ENCODE measurements around the gene IFNA1. TPM values are rescaled to one million over a fixed set of nuclear protein-coding genes. Genes with fewer than 3 reads are reported as not detected.
"Not testable (repeated sequence)": the region's sequence is repeated elsewhere in the genome, so short reads cannot be mapped to it uniquely, and the experiment has no call there.

IFNA1 gene
- under 1 TPM in 1 of 5 donors, not detected in 4; 0.19 TPM for polyA plus RNA-seq (ENCODE audit: insufficient read depth in 1 of 5, insufficient read length in 5 of 5, low replicate concordance in 1 of 5)
- long read RNA-seq, donor 1 = 0 reads
- long read RNA-seq, donor 2 = 0 reads
- long read RNA-seq, donor 3 = 0 reads
- long read RNA-seq, donor 4 = 0 reads
- long read RNA-seq, donor 5 = 0 reads
- long read RNA-seq, donor 6 = 0 reads
- long read RNA-seq, donor 7 = 0 reads
- long read RNA-seq, donor 8 = 0 reads

DNA sequence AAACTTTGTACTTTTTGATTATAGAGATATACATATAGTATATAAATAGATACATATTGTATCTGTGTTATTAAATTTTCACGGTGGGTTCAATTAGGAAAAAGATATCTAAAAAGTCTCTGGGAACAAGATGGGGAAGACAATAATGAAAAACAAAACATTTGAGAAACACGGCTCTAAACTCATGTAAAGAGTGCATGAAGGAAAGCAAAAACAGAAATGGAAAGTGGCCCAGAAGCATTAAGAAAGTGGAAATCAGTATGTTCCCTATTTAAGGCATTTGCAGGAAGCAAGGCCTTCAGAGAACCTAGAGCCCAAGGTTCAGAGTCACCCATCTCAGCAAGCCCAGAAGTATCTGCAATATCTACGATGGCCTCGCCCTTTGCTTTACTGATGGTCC lies at the start of gene IFNA1:
IFNA1 (plus strand) TSS at position 301 of the 400 bp plus-strand sequence; CDS start at position 370, 69 bp downstream.
- DNase-seq = no peak

DNA sequence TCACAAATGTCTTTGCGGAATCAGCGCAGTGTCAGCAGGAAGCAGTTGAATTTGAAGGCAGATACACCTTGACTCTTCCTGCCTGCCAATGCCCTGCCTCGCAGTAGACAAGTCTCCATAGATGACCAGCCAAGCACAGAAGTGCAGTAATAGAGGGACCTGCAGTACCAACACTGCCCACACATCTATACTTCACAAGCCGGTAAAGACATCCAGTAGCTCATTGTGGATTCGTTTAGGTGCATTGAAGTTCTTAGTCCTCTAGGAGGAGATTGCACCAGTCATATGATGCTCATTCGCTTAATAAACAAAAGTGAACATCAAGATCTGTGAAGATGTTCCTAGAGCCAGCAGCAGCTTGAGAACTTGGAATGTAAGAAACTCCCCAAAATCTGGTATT lies 48.0 kb upstream of the IFNA1 start:
- DNase-seq = no peak

DNA sequence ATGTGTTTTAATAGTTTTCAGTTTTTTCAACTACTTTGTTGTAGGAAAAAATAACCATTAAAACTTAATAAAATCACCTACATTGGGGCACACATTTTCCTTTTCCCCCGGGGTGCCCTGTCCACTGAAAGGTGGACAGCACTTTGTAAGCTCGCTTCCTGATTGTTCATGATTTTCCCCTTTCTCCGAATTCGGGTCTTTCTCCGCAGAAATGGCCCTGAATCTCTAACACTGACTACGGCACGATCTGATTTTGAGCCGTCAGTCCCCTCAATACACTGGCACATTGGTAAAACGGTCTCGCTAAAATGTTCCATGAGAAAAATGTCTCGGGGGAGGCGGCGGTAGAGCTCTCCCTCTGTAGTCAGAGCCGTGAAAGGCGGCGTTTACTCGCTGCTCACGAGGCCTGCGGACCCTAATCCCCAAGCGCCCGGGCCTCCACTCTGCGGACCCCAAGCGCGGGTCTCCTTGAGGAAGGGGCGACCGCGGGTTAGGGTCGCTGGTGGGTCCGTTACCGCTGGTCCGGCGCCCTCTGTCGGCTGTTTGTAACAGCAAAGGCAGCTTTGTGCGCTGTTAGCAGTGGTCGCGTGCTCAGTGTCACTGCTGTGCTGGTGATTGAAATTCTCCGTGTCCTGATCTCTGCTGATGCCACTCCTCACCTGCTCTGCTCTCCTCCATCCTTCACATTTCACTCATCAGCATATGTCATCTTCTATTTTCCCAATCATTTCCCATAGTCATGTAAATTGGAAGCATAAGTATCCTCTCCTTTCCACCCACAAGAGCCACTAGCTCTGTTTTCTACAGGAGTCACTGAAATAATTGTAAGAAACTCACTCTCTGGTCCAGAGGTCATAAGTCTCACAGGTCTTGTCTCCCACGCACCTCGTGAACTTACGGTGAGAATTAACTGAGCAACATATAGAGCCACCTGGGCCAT lies 44.2 kb upstream of the IFNA1 start:
- peak; percentile 26 to 28 for DNase-seq

DNA sequence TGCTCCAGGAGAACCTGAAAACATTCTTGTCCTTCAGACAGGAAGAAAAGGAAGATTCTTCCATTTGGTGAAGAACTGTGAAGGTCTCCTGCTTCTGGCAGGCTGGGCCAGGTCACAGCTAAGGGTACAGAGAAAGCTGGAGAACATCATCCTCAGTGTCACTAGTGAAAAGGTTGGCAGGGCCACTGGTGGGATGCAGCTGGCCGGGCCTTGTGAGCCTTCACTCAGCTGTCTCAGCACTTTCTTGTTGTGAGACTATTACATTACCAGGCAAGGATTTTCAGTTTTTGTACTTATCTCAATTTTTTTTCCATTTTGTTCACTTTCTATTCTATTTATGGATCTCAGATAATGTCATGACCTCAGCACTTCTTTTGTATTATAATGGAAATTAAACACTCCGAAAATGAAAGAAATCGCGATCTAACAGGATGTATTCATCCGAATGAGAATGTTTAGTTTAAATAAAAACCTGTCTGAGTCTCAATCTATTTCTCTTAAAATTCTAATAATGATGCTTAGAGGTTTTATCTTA lies 41.2 kb upstream of the IFNA1 start:
- no peak for DNase-seq

DNA sequence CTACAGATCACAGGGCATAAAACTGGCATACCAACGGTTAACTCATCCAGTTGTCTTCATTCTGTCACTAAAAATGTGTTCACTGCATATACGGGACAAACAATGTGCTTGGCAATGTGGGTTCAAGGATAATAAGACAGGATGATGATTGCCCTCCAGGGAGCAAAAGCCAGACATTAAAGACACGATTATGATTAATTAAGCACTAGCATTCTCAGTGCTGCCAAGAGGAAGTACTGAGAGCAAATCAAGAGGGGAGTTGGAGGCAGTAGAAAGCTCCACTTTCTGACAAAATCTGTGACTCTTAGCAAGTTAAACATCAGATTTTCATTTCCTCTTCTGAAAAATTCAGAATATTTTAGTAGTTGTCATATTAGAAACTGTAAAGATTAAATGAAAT lies 40.3 kb upstream of the IFNA1 start:
- no peak for DNase-seq

DNA sequence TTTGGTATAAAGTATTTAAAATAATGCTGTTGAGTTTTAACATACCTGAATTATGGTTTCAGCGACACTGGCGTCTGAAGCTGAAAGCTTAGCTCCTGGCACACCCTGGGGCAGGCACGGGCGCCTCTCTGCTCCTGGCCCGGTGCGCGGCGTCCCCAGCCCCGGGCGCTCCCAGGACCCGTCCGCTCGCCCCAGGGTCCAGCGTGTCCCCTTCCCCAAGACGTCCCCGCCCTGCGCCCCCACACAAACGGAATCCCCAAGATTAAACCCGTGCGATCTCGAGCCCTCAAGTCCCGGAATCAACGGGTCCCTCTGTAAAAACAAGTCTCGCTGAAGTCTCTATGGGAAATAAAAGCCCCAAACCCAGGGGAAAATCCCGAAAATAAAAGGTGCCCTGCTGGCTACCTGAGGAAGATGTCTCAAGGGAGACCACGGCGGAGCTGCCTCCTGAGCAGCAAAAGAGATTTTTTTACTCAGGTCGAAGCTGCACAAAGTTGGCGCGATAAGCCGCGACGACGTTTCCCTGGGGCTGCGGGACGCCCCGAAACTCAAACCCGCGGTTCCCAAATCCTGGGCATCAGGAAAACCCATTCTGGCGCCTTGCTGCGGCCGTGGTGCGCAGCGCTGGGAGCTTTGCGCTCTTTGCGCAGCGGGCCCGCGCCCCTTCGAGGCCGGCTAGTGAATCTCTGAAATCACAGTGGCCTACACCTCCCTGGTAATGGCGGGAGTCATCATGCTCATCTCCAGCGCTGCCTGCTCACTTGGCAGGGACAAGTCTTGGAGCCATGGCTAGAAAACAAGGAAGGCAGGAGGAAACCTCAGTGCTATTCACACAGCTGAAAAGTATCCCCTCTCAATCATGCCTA lies 37.6 kb upstream of the IFNA1 start:
- DNase-seq = peak in 1 of 2 donors; percentile 8

DNA sequence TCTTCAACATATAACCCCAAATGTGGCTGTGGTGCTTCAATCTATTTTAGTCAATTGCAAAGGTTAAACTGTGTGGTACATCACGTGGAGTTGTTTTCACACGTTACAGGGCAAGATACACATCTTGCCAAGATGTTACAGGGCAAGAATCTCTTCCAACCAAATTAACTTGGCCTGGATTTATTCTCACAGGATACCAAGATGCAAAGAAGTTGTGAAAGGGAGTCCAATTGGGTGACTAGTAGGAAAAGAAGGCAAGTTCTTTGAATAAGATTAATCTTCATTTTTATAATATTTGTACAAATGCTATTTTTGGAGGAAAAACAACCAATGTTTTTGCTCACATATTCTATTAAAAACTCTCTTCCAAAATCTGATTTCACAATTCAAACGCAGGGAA lies 36.1 kb upstream of the IFNA1 start:
- DNase-seq = no peak

DNA sequence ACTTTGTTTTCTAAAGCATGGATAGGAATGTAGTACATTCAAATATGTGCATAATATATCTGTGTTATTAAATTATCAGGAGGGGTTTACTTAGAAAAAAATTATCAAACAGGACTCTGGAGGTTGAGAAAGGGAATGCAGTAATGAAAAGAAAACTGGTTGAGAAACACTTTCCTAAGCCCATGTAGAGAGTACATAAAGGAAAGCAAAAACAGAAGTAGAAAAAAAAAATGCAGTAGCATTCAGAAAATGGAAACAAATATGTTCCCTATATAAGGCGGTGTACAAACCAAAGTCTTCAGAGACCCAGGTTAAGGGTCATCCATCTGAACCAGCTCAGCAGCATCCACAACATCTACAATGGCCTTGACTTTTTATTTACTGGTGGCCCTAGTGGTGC lies 31.4 kb upstream of the IFNA1 start, which contains the start of gene IFNA8:
IFNA8 (plus strand) TSS at position 301 of the 400 bp plus-strand sequence; CDS start at position 361, 60 bp downstream.
- DNase-seq = no peak

DNA sequence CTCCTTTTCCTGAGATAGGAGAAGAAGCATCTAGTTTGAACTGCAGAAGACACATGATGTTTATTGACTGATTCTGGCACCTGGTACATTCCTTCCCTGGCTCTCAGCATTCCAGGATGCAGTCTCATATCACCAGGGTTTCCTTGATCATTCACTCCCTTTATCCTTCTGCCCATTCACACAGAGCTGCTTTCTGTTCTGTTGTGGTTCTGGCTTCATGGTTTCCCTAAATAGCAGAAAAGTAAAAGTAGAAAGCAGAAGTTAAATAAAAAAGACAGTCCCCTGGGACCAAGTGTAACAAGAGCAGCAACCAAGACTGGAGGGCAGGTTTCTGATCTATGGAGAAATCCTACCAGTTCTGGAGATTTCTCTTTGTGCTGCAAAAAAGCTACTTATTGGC lies 28.1 kb upstream of the IFNA1 start:
- no peak for DNase-seq

DNA sequence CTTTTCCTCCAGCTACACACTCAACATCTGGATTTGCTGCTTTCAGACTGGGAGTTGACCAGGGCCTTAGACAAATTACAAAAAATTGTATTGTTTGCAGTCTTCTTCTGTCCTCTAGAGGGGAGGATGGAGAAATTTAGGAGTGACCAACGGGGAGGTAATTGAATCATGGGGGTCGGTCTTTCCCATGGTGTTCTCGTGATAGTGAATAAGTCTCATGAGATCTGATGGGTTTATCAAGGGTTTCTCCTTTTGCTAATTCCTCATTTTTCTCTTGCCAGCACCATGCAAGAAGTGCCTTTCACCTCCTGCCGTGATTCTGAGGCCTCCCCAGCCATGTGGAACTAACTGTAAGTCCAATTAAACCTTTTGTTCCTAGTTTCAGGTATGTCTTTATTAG lies 27.1 kb upstream of the IFNA1 start:
- no peak for DNase-seq

DNA sequence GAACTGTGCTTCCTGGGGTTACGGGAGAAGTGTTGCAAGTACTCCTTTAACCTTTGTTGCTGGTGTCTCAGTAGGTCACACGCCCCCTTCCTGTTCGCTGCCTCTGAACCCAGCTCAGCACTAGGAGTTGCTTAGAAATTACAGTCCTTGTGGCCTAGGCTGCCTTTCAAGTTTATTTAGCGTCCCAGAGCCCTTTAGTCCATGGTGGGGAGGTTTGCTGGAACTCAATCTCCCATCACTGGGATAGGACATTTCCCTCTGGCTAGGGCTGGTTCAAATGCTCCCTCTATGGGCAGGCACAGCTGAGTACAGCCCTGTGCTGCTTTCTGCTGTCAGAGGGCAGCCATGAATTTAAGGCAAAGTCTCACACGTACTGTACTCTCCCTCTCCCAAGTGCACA lies 26.6 kb upstream of the IFNA1 start:
- DNase-seq = no peak

DNA sequence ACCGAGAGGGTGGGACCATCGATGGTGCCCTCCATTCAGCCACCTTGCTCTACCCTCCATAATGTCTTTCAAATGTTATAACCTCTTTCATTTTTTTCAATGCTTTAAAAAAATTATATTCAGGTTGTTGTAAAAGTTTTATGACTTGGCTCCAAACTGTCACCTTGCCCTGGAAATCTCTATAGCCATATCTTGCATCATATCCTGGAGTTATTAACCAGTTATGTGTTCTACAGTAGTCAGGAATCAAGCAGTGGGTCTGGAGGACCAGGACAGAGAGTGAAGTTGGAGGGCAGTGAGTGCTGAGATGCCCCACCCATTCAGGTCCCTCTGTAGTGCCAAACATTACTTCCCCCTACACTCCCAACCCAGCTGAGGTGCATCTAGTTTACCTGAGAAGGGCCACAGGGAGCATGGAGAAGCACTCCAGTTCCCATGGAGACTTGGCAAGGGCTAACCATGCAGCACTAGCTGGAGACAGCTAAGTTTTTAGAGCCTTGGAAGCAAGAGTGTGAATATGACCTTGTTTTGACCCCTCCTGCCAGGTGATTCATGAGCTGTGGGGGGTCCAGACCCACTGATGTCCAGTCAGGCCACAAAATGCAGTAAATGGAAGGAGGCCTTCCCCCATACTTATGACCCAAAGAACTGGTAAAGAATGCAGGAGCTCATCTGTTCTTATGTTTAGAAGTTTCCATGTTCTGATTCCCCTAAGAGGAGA lies 25.9 kb upstream of the IFNA1 start:
- no peak for DNase-seq

DNA sequence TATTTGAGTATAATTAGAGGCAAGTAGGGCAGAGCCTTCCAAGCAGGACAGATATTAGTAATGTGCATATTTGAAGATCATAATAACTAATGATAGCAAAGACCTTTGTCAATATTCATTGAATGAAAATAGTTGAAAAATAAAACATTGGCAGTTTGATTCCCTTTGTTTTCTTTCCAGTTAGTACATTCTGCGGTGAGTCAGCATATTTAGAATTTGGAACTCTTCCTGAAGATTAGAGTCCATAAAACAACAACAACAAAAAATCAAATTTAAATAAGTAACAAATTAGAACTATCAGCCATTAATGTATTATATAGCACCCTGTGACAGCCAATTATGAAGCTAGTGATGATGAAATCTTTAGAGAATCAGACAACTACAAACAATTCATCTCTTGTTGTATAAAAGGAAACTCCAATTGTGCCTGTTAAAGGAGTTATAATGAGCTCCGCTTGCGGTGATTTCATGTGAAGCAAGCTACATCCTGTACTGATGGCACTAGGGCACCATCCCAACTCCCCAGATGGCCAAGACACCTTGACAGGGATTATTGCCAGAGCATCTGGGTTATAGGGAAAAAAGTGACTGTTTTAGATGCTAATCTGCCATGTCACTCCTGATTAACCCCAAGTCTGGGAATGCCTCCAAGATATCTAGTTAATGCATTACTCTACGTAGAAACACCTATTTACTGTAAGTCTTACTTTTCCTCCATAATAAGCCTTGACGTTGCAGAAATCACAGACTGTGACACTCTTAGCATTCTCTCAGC lies 24.6 kb upstream of the IFNA1 start:
- no peak for DNase-seq

DNA sequence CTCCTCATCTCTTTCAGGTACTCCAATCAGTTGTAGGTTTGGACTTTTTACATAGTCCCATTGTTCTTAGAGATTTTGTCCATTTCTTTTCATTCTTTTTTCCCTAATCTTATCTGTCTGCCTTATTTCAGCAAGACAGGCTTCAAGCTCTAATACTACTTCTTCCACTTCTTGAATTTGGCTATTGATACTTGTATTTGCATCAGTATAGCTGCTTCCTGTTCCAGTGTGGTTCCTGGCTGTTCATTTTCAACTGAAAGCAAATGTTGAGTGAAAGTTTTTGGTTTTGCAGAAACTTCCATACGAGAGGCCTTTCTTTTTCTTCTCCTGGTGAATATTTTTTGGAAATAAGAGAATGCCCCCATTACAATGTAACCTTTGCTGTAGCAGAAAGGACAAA lies 12.0 kb upstream of the IFNA1 start:
- no peak for DNase-seq

DNA sequence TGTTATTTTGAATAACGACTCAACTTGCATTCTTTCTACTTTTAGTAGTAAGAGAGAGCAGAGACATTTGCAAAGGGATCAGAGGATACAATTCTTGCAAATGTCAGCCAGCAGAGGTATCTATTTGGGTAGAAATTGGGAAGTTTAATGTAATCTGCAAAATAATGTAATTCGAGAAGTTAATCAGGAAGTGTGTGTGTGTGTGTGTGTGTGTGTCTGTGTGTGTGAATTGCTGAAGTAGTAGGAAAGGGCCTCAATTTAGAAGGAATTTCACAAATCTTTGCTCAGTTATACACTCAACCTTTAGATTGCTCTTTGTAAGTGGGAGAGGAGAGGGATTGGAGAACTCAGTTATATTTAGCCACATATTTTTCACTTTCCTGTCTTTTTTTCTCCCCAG lies 11.0 kb upstream of the IFNA1 start:
- no peak for DNase-seq

DNA sequence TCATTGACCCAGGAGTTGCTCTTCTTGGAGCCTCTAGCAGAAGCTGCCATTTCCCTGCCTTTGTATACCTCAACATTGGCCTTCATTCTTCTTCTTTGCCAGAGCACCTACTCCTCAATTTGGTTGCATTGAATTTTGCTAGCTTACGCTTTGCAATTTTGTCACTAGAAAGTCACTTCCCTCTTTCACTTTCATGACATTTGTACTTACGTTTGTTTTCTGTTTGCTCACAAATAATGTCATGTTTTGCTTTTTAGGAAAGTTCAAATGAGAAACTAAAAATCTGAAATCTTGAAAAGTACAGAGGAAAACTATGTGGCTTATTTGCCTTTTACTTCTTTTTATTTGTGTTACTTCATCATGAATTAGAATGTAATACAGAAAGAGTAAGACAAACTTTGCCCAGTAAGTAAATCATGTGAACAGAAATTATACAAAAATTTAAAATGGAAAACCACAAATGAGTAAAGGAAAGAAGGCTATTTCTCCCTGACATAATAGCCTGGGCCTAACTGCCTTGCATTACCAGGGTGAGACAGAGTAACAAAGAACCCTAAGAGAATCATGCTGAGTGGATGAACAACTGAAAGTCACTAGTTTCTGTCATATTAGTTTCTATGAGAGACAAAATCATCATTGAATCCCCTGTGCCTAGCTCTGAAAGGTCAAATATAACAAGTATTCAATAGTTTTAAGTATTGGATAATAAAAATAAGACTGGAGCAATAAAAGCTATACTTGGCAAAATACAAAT lies 7.4 kb upstream of the IFNA1 start:
- DNase-seq = no peak

DNA sequence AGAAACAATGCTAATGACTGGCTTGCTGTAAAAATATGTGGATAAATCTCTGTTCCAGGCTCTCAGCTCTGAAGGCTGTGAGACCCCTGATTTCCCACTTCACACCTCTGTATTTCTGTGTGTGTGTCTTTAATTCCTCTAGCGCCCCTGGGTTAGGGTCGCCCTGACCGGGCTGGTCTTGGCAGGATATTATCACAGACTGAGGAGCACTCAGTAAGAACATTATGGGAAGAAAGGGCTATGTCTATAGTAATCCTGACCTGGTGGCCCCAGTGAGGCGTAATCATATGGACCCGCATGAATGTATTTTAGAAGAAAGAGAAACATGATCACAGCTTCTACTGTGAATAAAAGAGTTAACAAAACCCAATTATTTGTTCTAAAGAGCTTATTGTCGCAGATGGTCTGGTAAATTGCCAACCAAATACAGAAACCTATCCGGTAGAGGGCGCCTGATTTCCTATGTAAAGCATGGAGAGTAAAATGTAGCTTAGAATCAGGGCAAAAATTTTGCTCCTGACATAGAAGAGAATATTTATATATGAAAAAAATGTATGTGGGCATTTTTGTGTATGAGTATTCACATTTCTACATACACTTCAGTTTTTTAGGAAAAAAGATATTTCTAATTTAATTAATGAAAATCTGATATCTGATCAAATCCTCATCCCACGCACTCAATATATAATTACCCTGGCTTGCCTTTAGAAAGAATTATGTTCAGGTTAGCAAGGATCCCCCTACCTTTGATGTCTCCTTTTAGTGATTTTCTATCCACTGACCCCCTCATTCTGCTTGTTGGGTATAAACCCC lies 5.8 kb upstream of the IFNA1 start:
- DNase-seq = peak; percentile 2 to 27

DNA sequence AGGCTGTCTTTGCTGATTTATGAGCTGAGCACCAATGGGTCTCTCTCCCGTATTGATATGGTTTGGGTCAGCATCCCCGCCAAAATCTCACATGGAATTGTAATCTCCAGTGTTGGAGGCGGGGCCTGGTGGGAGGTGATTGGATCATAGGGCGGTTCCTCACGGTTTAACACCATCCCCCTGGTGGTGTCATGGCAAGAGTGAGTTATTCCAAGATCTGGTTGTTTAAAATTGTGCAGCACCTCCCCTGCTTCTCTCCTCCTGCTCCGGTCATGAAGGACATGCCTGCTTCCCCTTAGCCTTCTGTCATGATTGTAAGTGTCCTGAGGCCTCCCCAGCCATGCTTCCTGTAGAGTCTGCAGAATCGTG lies 5.2 kb upstream of the IFNA1 start:
- DNase-seq = not testable (repeated sequence)

Data from right lung (tissue), 10 donors.